Measurements from ENCODE around the gene ATN1.

Gene ATN1

DNA sequence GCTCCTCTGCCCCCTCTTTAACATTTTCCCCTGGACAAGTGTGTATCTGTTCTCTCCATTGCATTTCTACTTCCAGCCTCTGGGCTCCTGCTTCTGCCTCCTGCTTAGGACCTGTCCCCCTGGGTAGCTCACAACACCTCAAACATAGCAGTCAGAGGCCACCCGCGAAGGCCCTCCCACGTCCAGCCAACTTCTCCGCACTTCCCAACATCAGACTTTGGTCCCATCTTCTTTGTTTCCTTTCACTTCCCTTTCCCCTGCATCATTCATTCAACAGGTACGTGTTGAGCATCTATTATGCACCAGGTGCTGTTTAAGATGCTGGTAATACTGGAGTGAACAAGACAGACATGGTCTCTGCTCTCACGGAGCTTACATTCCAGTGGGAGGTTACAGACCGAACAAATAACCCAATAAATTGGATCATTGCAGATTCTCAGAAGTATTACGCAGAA is 19.2 kb downstream of the ATN1 start:
- DNase-seq = no peak

DNA sequence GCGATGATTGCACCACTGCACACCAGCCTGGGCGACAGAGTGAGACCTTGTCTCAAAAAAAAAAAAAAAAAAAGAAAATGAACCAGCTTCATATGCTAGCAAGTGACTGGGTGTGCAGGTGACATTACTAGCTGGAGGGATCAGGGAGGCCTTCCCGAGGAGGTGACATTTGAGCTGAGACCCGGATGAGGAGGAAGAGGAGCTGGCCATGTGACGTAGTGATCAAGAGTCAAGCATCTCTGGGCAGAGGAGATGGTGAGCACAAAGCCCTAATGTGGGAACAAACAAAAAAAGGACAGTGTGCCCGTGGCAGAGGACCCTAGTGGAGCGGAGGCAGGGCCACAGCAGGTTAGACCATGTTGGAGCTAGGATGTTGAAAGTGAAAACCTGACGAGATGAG is 19.9 kb downstream of the ATN1 start:
- no peak for DNase-seq

DNA sequence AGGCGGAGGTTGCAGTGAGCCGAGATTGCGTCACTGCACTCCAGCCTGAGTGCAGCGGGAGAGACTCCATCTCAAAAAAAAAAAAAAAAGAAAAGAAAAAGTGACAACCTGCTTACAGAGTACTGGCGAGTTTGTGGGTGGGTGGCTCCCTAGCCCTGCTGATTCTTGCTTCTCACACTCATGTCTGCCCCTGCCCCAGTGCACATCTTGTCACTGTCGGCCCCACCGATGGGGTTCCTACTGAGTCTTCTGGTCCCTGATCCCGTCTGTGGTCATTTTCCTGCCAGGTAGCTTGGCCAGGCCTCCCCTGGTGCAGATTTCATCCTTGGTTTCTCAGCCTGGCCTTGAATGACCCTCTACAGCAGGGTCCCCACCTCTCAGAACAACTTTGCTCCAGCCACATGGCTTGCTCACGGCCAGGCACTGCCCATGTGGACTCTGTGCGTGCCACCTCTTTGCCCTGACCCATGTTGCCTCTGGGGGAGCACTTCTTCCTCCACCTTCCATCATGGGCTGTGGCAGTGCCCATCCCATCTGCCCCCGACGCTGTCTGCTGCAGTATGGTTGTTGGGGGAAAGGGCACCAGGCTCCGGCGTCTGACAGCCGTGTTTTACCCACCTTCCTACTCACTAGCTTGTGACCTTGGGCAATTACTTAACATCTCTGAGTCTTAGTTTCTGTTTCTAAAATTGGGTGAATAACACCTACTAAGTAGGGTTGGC is 21.3 kb downstream of the ATN1 start:
- peak; percentile 76 for DNase-seq

DNA sequence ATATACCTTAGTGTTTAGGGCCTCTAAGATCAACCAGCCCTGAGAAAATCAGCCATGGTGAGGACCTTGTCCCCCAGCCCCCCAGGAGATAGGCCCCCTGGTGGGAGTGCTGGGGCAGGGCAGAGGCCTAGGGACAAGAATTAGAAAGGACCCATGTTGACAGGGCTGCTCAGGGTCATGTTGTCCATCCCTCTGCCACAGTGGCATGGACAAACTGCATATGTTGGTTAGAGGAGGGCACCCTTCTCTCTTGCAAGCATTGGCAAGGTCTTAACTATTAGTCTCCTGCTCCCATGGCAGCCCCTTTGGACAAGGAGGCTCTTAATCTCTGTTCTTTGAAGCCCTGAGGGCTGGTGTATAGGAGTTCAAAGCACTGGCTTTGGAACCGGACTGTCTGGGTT is 22.6 kb downstream of the ATN1 start:
- peak; percentile 81 for DNase-seq

DNA sequence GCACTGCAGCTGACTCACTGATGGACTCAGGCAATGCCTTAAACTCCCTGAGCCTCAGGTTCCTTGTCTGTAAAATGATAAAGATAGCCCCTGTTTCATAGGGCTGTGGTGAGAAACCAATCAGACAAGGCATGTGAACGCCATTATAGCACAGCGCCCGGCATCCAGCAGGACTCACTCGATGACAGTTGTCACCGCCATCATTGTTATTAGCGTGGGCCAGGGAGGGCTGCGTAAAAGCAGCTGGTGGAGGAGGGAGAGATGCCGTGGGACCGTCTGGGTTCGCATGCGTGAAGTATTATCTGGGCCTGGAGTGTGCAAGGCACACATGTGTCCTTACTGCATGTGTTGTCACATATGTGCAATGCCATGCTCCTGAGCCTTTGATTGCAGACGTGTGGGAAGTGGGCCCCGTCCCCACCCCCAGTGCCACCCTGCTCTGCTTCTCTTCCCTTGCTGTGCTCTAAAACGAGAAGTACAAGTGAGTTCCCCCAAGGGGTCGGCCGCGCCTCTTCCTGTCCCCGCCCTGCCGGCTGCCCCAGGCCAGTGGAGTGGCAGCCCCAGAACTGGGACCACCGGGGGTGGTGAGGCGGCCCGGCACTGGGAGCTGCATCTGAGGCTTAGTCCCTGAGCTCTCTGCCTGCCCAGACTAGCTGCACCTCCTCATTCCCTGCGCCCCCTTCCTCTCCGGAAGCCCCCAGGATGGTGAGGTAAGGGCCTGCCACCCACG is 23.2 kb downstream of the ATN1 start, which contains the start of gene PTPN6:
Gene PTPN6, plus strand, starts transcription at position 546 of the 730 bp plus-strand sequence. Its CDS starts 157 bp downstream, at position 703.
- peak; percentile 95 for DNase-seq

DNA sequence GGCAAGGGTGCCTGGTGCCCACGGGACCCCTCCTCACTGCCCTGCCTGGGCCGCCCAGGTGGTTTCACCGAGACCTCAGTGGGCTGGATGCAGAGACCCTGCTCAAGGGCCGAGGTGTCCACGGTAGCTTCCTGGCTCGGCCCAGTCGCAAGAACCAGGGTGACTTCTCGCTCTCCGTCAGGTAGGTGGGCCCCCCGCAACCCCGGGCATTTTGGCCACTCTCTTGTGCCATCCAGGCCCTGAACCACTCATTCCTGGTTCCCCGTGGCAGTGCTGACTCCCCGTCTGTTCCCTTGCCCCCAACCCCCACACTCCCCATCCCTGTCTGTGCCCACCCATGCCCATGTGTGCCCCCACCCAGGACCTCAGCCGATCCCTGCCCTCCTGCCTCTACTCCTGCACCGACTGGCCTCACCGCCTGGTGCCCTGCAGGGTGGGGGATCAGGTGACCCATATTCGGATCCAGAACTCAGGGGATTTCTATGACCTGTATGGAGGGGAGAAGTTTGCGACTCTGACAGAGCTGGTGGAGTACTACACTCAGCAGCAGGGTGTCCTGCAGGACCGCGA is 23.9 kb downstream of the ATN1 start:
- peak; percentile 40 for DNase-seq

DNA sequence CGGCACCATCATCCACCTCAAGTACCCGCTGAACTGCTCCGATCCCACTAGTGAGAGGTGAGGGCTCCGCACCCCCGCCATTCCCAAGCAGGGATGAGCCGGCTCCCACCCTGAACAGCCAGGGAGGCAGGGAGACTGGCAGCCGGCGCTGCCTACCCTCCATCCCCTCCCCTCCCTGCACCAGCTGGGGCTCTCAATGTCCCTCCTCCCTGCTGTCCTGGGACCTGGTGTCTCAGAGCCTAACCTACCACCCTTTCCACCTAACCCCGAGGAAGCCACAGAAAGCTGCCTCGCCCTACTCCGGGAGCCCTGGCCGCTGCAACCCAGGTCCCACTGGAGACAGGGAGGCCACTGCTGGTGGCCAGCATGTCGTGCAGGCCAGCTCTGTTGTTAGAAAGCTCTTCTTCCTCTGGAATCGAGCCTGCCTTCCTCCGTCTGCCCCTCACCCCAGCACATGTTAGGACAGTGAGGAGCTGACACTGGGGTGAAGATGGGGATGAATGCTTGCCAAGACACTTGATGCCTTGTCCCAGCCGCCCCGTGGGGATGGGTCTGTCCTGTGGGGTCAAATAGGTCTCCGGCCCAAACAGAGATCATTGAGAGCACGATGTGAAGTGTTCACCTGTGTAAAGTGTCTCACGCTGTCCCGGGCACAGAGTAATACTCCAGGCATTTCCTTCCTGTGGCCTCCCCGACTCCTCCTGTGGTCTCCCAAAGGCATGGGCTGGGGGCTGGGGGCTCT is 24.5 kb downstream of the ATN1 start:
- DNase-seq = peak; percentile 47

DNA sequence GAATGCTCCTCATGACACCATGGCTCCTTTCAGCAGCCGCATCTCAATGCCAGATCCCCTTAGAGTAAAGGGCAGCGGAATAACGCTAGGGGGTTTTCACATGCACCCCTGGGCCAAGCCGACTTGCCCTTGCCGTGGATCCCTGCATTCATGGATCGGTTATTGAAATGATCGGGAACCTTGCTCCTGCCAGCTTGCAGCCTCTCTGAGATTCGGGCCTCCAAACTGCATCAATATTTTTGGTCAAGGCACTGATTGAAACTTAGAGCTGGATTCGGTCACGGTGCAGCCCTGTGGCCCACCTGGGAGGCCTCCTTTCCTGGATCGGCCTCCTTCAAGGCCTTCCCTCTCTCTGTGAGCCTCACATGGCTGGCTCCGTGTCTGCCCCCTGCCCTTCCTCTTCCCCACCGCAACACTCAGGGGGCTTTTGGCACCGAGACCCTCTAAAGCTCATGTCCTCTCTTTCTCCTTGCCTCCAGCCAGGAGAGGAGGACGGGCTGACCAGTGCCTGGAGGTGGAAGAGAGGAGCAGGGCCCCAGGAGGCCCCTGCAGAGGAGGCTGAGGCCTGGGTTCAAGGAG is 25.2 kb downstream of the ATN1 start:
- peak; percentile 40 for DNase-seq

DNA sequence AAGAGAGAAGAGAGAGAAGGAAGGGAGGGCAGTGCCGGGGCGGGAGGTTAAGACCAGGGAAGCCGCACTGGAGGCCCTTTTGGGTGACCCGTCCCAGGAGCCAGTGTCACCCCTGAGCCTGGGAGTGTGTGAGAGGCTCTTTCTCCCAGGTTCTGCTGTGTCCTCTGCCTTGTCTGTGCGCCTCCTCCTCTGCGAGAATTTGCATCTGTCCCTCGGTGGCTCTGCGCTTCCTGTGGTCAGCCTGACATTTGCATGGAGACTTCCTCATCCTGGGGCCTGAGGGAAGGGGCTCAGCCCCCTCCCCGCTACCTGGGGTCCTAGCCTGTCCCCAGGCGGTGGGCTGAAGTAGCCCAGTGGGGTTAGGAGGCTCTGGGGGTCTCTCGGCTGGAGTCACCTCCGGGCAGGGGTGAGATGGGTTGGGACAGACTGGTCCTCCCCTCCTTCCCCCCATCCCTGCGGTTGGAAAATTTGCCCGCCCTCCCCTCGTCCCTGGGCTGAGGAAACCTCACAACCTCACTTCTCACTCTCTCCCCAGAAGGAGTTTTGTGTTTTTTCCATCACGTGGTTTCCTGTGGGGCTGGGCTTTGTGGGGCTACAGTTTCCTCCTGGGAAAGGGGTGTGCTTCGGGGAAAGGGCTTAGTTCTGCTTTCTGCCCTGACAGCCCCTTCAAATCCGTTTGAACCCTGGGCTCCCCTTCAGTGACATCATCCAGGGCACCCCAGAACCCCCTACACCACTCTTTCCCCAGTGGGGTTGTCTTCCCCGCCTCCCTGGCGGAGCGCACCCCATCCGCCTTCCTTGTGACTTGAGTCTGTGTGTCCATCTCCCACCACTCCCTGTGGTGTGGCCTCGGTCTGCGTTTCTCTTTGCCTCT is 25.9 kb downstream of the ATN1 start:
- DNase-seq = peak; percentile 98

DNA sequence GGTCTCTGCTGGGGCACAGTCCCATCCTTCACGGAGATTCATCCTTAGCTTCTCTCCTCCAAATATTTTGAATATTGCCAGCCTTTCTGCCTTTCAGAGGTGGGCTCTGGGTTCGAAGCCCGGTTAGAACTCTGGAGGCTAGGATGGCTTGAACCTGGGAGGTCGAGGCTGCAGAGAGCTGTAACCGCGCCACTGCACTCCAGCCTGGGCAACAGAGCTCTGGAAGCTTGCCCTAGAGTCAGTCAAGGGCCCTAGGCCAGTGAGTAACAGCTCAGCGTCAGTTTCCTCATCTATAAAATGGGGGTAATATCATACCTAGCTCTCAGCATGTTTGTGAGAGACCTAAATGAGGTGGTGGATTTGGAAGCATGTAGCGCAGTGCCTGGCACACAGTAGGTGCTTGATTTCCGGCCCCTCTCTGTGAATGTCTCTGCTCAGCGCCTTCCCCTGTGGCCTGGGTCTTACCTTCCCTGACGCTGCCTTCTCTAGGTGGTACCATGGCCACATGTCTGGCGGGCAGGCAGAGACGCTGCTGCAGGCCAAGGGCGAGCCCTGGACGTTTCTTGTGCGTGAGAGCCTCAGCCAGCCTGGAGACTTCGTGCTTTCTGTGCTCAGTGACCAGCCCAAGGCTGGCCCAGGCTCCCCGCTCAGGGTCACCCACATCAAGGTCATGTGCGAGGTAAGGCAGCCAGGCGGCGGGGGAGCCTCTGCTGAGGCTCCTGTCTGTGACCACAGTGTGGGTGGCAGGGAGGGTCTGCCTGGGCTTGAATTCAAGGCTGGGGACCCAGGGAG is 26.8 kb downstream of the ATN1 start:
- no peak for DNase-seq

DNA sequence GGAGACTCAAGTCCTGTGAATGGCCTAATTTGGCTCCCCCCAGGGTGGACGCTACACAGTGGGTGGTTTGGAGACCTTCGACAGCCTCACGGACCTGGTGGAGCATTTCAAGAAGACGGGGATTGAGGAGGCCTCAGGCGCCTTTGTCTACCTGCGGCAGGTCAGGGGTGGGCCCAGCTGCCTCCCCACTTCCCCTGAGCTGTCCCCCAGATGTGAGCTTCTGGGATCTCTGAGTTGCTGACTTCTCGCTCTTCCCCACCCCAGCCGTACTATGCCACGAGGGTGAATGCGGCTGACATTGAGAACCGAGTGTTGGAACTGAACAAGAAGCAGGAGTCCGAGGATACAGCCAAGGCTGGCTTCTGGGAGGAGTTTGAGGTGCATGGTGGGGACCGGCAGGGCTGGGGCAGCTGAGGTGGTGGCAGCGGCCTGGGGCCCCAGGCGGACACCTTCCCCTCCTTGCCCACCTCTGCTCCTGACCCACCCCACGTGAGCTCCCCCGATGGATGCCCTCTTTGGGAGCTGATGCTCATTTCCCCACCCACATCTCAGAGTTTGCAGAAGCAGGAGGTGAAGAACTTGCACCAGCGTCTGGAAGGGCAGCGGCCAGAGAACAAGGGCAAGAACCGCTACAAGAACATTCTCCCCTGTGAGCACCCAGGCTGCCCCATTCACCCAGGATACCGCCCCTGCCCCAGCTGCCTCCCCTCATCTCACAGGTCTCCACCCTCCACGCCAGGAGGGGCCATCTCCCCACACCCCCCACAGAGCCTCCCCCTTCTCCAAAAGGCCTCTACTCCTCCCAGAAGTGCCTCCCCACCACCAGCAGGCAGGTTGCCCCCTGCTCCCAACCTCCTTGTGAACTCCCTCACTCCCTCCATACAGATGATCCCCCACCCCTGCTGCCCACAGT is 27.6 kb downstream of the ATN1 start:
- DNase-seq = no peak

DNA sequence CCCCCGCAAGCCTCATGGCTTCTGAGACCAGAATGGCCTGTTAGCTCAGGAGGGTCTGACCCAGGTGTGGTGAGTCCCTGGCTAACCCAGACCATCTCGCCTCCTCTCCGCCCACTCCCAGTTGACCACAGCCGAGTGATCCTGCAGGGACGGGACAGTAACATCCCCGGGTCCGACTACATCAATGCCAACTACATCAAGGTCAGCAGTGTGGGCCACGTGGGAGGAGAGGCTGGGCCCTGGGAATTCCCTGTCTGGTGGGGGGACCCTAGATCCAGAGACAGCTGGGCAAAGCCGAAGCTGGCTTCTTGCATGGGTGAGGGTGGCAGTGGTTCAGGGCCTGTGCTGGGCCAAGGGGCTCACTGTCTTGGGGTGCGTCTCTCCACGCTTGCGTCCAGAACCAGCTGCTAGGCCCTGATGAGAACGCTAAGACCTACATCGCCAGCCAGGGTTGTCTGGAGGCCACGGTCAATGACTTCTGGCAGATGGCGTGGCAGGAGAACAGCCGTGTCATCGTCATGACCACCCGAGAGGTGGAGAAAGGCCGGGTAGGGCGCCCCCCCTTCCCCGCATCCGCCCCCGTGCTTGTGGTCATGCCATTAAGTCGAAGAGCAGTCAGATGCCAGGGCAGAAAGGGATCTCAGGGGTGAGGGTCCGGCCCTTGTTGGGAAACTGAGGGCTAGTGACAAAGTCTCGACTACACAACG is 28.4 kb downstream of the ATN1 start:
- peak; percentile 79 for DNase-seq

DNA sequence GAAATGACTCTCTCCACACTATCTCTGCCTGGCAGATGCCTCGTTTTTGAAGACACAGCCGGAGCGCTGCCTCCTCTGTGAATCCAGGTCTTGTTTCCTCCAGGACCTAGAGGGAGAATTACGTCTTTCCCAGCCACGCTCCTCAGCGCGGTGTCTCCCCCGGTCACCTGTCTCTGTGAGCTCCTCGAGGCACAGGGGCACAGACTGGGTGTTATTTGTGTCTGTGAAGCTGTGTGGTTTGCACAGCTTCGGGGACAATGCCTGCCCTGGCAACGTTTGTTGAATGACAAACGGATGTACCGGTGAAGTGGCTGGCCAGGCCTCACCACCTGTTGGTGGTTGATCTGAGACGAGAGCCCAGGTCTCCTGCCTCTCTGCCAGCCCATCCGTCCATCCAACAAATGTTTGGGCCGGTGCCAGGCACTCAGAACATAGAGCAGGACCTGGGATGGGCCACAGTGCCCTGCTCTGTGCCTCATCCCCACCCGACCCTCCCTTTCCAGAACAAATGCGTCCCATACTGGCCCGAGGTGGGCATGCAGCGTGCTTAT is 29.5 kb downstream of the ATN1 start:
- no peak for DNase-seq

DNA sequence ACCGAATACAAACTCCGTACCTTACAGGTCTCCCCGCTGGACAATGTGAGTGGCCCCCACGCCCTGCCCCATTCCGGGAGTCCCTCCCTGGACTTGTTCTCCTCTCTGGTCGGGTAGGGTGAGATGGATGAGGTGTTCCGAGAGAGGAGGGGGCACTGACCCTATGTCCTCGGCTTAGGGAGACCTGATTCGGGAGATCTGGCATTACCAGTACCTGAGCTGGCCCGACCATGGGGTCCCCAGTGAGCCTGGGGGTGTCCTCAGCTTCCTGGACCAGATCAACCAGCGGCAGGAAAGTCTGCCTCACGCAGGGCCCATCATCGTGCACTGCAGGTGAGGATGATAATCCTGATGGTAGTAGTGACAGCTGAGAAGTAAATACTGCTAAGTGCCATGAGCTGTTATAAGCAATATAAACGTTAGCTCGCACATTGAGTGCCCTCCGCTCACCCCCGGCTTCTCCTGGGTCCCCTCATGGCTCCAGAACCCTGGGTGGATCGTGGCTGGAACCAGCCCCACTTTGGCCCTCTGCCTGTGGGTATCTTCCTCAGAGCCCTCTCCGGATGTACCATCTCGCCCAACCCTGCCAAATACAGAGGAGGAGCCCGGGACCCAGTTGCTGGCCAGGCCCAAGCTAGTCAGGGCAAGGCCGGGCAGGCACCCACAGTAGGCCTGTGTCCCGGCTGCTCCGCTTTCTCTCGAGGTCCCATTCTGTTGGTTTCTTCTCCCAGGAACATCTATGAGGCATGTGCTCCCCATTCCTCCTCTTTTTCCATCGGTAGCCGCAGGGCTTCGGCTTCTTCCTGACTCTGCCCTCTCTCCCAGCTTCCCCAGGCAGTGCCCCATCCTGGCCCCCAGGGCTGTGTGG is 30.2 kb downstream of the ATN1 start:
- no peak for DNase-seq

DNA sequence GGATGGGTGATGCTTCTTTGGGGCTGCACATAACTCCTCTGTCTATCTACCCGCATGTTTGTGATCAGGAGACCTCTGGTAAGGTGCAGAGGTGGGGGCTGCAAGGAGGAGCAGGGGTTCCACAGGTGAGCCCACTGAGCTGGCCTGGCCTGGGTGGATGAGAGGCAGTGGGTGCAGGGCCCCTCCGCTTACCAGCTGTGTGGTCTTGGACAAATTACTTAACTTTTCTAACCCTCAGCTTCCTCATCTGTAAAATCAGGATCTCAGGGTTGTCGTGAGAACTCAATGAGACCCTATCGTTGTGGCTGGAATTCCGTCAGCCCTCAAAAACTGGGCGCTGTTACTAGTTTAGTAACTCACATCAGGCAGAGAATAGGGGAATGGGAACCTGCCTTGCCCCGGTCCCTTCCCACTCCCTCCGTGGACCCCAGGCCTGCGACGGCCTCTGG is 30.9 kb downstream of the ATN1 start:
- peak; percentile 53 for DNase-seq

DNA sequence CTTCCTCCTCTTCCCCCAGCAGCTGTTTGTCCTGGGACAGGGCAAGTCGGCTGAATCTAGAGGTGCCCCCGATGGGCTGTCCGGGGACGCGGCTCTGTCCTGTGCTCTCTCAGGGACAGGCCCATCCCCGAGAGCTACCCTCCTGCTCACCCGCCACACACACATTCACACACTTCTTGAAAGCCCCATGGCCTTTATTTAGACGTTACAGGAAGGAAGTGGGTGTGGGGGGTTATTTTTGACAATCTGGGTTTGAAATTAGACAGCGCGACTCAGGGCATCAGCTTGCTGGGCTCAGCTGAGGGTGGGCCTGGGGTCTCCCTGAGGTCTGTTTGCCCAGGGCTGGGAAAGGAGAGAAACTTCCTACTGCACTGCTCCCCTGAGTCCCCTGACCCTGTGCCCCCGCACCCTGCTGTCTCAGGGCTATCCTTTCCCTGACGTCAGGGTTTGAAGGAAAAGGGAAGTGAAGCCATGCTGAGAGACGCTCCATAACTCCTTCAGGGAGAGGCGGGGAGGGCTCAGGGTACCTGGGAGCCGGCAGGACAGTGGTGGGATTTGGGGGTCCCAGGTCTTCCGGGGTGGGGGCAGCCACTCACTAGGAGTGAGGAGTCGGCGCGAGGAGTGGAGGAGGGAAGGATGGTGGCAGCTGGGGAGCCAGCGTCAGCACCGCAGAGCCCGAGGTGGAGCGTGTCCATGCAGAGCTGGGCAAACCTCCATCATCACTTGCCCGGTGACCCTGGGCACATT is 31.5 kb downstream of the ATN1 start:
- DNase-seq = peak; percentile 90
